ENCODE measurements around the gene TTN.
"Not testable (repeated sequence)": the region's sequence is repeated elsewhere in the genome, so short reads cannot be mapped to it uniquely, and the experiment has no call there.

The TTN gene

DNA sequence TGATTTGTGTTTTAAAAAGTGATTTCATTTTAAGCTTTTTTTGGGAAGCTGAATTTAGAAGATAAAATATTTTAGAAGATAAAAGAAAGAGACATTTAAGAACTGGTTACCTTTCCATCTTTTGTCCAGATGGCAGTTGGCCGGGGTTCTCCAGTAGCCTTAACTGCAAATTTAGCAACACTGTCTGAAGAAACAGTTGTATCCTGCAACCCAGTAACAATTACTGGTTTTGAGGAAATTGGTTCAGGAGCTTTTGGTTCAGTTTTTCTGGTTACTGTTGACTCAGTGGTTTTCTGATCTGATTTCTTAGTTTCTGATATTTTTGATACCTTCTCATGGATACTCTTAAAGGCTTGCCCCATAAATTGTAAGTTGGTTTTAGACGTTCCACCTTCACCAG lies 277.1 kb downstream of the TTN start:
- DNase-seq (ENCODE audit: low read depth), result no peak

- DNase-seq (ENCODE audit: low read depth), result no peak
Measured at GRCh38 chr2:178529194-178529593, 278.0 kb downstream of the TTN start.

DNA sequence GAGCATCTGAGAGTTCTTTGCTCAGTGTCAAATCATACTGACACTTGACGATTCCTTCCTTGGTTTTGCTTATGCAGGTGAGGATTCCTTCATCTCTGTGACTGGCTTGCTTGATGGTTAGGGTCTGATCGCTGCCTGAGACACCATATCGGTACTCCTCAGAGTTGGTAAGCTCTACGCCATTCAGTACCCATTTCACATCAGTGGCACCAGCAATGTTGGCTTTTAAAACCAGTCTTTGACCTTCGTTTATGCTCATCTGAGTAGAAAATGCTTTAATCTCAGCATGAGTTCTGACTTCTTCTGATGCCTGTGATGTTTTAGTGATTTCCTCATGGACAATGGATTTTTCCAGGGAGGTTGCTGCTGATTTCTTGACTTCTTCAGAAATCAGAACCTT lies 278.6 kb downstream of the TTN start:
- no peak for DNase-seq (ENCODE audit: low read depth)

DNA sequence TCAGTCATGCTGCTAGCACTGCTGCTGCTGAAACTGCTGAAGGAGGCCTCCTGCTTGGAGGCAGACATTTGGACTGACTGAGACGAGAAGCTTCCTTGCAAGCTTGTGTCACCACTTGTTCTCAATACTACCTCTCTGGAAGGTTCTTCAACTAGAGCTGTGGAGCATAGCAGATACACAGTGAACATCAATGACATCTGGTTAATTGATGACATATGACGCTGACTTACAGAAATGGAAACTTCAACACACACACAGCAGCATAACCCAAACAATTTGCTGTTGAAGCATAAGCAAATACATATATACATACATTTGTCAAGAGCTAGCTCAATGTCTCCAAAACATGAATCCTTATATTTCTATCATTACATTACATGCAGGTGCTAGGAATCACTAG lies 279.6 kb downstream of the TTN start:
- no peak for DNase-seq (ENCODE audit: low read depth)

DNA sequence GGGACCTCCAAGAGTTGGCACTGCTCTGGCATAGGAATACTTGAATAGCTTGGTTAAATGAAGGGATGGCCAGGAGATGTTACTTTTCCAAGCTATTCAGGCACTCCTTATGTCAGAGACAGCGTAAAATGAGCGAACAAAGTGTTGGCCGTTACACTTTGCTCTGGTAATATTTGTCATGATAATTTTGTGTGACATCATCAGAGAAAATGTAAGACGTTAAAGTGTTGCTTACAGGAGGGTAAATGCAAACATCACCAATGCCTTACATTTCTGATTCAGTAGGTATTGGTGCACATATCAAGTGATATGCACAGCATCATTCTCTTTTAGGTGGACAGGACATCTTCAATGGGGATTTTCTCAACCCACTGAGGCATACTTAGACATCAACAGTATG lies 281.0 kb downstream of the TTN start:
- DNase-seq (ENCODE audit: low read depth), result no peak

GRCh38 chr2:178525460-178525859 lies 281.8 kb downstream of the TTN start:
- DNase-seq (ENCODE audit: low read depth), result not testable (repeated sequence)

DNA sequence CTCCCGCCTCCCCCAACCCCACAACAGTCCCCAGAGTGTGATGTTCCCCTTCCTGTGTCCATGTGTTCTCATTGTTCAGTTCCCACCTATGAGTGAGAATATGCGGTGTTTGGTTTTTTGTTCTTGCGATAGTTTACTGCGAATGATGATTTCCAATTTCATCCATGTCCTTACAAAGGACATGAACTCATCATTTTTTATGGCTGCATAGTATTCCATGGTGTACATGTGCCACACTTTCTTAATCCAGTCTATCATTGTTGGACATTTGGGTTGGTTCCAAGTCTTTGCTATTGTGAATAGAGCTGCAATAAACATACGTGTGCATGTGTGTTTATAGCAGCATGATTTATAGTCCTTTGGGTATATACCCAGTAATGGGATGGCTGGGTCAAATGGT lies 282.2 kb downstream of the TTN start:
- not testable (repeated sequence) for DNase-seq (ENCODE audit: low read depth)

- DNase-seq (ENCODE audit: low read depth), result no peak
Measured at GRCh38 chr2:178523596-178524134, 283.6 kb downstream of the TTN start.

GRCh38 chr2:178522950-178523595 lies 284.1 kb downstream of the TTN start:
- DNase-seq (ENCODE audit: low read depth), result peak; percentile 60

- no peak for DNase-seq (ENCODE audit: low read depth)
Measured at GRCh38 chr2:178521304-178522150, 285.7 kb downstream of the TTN start.

DNA sequence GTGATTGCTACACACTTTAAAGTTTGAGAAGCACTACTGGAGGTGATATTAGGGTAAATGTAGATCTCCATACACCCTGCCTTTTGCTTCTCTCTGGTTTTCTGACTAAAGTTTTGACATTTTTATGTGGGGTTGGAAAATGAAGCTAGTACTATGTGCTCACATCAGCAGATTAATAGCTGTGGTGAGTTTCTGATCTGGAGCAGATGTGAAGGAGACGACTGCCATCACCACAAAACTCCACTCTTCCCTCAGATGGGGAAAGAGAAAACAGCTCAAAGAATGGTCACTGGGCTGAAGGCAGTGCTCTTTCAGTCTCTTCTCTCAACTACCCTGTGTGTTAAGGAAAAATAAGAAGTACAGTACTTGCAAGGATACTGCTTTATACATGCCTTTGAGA lies 289.7 kb downstream of the TTN start:
- DNase-seq (ENCODE audit: low read depth), result peak; percentile 29

- DNase-seq (ENCODE audit: low read depth), result peak; percentile 20
Measured at GRCh38 chr2:178514664-178515063, 292.6 kb downstream of the TTN start.

DNA sequence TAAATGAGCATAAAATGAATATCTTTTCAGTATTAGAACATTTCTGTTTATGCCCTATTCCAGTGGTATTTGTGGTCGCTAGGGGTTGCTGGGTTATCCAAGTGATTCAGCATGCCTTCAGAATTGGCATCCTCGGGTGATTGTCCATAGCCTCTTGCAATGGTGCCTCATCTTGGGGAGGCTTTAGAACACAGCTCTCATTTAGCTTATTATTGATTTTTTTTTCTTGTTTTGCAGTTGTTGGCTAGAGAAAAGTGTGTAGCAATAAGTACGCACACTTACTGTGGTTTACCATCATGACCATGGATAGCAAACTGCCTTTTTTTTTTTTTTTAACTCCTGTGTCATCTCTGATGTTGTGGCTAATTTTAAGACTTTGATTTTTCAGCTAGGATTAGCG lies 293.3 kb downstream of the TTN start:
- DNase-seq (ENCODE audit: low read depth), result no peak

- DNase-seq (ENCODE audit: low read depth), result no peak
Measured at GRCh38 chr2:178512484-178512883, 294.7 kb downstream of the TTN start.

GRCh38 chr2:178510384-178510783 lies 296.8 kb downstream of the TTN start:
- DNase-seq (ENCODE audit: low read depth), result no peak

DNA sequence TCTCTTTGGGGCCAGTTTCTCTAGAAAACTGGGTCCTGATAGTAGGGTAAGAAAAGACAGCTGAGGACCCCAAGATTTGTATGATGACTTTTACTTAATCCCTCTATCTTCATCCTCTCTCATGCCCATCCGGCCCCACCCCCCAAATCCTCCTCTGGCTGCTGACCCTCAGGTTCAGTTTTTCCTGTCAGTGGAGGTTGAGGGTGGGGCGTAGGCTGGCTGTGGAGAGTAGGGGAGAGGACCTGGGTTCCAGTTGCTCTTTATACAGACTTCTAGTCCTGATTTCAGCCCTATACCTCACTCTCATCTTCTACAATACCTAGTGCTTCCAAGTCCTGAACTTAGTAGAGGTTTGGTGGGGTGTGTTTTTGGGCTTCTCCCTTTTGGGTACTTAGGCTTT lies 298.6 kb downstream of the TTN start:
- no peak for DNase-seq (ENCODE audit: low read depth)

DNA sequence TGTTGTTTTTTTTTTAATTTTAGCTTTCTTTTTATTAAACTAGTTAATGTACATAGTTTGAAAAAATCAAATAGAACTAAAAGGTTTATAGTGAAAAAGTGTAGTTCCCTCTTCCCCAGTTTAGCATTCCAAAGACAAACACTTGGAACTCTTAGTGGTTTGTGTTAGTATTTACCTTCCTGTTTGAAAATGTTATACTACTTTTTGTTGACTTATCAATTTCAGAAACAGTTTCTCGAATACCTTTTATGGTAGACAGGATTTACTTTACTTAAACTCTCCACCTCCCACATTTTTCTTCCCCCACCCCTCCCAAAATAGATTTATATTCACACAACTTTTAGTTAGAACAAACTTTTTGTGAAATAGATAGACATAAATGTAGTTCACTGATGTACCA lies 300.3 kb downstream of the TTN start:
- no peak for DNase-seq (ENCODE audit: low read depth)

- no peak for DNase-seq (ENCODE audit: low read depth)
Measured at GRCh38 chr2:178506524-178506923, 300.7 kb downstream of the TTN start.

GRCh38 chr2:178506101-178506500 lies 301.1 kb downstream of the TTN start:
- no peak for DNase-seq (ENCODE audit: low read depth)

- no peak for DNase-seq (ENCODE audit: low read depth)
Measured at GRCh38 chr2:178502751-178503150, 304.5 kb downstream of the TTN start.

DNA sequence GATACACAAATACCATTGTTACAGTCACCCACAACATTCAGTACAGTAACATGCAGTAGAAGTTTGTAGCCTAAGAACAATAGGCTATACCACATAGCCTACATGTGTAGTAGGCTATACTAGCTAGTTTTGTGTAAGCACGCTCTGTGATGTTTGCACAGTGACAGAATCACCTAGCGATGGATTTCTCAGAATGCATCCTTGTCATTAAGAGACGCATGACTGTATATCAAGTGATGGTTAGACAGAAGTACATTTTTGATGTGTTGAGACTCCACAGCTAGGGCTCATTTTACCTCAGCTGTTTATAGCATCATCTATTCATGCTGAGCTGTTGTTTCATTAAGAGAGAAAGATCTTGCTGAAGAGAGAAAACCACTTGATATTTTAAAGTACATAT lies 307.6 kb downstream of the TTN start:
- no peak for DNase-seq (ENCODE audit: low read depth)

DNA sequence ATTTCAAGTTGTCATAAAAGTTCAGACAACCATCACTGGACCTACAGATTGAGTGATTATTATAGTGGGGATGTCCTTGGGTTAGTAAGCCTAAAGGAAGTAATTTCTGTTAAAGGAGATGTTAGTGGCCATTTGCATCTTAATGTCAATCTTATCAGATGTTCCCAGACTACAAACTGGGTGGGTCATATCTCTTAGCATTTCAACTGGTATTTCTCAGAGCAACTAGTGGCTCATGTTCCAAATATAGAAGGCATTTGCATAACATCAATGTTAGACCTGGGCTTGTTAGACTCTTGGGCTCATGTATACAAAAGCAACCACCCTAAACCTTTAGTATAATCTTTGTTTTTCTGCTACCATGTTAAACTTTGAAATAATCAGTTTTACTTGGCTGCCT lies 309.1 kb downstream of the TTN start:
- DNase-seq (ENCODE audit: low read depth), result no peak

DNA sequence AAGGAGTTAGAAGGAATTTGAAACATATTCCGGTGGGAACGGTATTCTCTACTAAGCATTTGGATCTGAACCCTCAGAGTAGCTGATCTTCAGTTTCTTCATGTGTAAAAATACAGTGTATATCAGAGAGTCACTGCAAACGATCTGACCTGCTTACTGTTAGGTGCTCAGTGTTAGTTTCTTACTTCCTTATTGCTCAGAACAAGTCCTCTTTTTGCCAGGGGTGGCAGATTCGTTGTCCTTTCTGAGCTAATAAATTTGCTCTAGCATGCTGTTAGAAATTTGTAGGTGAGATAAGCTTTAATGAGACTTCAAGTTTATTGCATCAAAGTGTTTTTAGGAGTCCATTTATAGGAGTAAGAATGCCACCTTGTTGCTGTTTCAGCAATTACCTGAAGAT lies 311.2 kb downstream of the TTN start:
- no peak for DNase-seq (ENCODE audit: low read depth)
